Measurements from ENCODE around the gene PDCD5. TPM values are rescaled to one million over a fixed set of nuclear protein-coding genes. Genes with fewer than 3 reads are reported as not detected.

Gene PDCD5
- total and polyA plus RNA-seq, 2 experiments from 2014 or later: 77.8 to 436 TPM

DNA sequence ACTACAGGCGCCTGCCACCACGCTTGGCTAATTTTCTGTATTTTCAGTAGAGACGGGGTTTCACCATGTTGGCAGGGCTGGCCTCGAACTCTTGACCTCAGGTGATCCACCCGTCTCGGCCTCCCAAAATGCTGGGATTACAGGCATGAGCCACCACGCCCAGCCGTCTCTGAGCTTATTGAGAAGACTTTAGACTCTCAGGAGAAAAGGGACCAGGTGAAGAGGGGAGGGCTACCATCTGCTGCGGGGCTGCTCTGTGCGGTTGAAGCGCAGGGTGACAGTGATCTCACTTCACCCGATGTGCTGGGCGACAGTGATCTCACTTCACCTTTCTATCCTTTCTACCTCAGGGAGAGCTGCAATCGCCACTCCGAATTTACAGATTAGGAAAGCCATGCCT lies 25.3 kb downstream of the PDCD5 start (continued):
- no peak for TF ChIP-seq EZH2phosphoT487 (IDR thresholded peaks at IDR 0.05; ENCODE audit: unreplicated experiment)

DNA sequence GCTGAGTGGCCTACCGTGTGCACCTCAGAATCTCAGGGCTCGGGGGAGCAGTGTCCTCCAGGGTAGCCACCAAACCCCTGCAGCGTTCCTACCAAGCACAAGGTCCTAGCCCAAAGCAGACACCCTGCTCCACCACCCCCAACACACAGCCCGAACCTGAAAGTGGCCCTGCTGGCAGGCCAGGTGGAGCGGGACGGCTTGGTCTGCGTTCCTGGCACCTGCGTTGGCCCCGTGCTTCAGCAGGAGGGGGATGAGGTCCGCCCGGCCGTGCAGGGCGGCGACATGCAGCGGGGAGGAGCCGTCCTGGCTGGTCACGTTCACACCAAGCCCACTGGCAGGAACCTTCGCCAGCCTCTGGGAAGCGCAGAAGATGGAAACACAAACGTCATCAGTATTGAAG lies 26.5 kb downstream of the PDCD5 start:
- H3F3A ChIP-seq (replicated peaks; ENCODE audit: low read depth): no peaks in the 10 kb centered on the region

DNA sequence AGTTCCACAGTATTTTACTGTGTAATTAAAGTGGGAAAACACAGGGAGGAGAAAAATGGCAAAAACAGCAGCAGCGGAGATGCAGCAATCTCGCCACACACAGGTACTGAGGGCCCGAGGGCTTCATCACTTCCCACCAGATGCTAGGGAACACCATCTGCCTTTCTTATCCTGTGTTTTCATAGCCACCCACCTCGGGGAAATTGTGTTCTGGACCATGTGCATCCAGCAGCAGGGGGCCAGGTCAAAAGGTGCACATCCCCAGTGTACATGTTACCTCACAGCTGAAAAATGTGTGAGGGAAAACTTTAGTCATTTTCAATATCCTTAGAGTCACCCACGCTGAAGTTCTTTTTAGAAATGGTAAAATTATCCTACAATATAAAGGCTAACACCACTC lies 30.2 kb downstream of the PDCD5 start:
- no peaks in the 10 kb centered on the region; the same call in 1 of the 2 replicates for H4K20me1 ChIP-seq (replicated peaks; ENCODE audit: insufficient read depth)
- Mint-ChIP-seq H3K4me1 (no peaks in the 10 kb centered on the region), H3K27ac (no peak overlapping the region), H3K4me3 (no peak overlapping the region), H3K9me3 (peaks cover 3% of the 10 kb centered on the region; the same call in 1 of the 3 replicates), H3K27me3 (ENCODE audit: insufficient read depth, low read depth, poor library complexity) (peaks cover 3% of the 10 kb centered on the region), H3K36me3 (ENCODE audit: low read depth) (peaks cover 61% of the 10 kb centered on the region)
- DNase-seq (ENCODE audit: low spot score) (no peak), ATAC-seq (no peak)
- H2AFZ ChIP-seq: no peak overlapping the region
- H3K9me2 ChIP-seq (ENCODE audit: insufficient read depth): no peaks in the 10 kb centered on the region
- no peak overlapping the region for H3K27ac ChIP-seq (ENCODE audit: low read depth)
- no peak overlapping the region for H3K4me2 ChIP-seq
- H3K4me1 ChIP-seq (ENCODE audit: insufficient read depth): no peaks in the 10 kb centered on the region
- TF ChIP-seq CREB1 (CRISPR knock-in tag; IDR thresholded peaks at IDR 0.05; ENCODE audit: low read depth) (no peak), ZNF331 (CRISPR knock-in tag; IDR thresholded peaks at IDR 0.05; ENCODE audit: low read depth) (no peak), NANOG (IDR thresholded peaks at IDR 0.05; ENCODE audit: borderline replicate concordance) (no peak), EZH2phosphoT487 (IDR thresholded peaks at IDR 0.05; ENCODE audit: unreplicated experiment) (no peak), EZH2 (IDR thresholded peaks at IDR 0.05; ENCODE audit: low read depth, unreplicated experiment) (no peak)
- TF ChIP-seq, protein P1, sequence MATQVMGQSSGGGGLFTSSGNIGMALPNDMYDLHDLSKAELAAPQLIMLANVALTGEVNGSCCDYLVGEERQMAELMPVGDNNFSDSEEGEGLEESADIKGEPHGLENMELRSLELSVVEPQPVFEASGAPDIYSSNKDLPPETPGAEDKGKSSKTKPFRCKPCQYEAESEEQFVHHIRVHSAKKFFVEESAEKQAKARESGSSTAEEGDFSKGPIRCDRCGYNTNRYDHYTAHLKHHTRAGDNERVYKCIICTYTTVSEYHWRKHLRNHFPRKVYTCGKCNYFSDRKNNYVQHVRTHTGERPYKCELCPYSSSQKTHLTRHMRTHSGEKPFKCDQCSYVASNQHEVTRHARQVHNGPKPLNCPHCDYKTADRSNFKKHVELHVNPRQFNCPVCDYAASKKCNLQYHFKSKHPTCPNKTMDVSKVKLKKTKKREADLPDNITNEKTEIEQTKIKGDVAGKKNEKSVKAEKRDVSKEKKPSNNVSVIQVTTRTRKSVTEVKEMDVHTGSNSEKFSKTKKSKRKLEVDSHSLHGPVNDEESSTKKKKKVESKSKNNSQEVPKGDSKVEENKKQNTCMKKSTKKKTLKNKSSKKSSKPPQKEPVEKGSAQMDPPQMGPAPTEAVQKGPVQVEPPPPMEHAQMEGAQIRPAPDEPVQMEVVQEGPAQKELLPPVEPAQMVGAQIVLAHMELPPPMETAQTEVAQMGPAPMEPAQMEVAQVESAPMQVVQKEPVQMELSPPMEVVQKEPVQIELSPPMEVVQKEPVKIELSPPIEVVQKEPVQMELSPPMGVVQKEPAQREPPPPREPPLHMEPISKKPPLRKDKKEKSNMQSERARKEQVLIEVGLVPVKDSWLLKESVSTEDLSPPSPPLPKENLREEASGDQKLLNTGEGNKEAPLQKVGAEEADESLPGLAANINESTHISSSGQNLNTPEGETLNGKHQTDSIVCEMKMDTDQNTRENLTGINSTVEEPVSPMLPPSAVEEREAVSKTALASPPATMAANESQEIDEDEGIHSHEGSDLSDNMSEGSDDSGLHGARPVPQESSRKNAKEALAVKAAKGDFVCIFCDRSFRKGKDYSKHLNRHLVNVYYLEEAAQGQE (IDR thresholded peaks at IDR 0.05; ENCODE audit: unreplicated experiment): no peak
- TF ChIP-seq, protein P2, sequence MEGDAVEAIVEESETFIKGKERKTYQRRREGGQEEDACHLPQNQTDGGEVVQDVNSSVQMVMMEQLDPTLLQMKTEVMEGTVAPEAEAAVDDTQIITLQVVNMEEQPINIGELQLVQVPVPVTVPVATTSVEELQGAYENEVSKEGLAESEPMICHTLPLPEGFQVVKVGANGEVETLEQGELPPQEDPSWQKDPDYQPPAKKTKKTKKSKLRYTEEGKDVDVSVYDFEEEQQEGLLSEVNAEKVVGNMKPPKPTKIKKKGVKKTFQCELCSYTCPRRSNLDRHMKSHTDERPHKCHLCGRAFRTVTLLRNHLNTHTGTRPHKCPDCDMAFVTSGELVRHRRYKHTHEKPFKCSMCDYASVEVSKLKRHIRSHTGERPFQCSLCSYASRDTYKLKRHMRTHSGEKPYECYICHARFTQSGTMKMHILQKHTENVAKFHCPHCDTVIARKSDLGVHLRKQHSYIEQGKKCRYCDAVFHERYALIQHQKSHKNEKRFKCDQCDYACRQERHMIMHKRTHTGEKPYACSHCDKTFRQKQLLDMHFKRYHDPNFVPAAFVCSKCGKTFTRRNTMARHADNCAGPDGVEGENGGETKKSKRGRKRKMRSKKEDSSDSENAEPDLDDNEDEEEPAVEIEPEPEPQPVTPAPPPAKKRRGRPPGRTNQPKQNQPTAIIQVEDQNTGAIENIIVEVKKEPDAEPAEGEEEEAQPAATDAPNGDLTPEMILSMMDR (conservative IDR thresholded peaks at IDR 0.05; ENCODE audit: low read depth in 2 of 2): no peak
- TF ChIP-seq, protein P3, sequence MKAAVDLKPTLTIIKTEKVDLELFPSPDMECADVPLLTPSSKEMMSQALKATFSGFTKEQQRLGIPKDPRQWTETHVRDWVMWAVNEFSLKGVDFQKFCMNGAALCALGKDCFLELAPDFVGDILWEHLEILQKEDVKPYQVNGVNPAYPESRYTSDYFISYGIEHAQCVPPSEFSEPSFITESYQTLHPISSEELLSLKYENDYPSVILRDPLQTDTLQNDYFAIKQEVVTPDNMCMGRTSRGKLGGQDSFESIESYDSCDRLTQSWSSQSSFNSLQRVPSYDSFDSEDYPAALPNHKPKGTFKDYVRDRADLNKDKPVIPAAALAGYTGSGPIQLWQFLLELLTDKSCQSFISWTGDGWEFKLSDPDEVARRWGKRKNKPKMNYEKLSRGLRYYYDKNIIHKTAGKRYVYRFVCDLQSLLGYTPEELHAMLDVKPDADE (IDR thresholded peaks at IDR 0.05): no peak
- no peaks in the 10 kb centered on the region for H3F3A ChIP-seq (replicated peaks; ENCODE audit: low read depth)
- H3K36me3 ChIP-seq (ENCODE audit: insufficient read depth): peaks cover 6% of the 10 kb centered on the region
- H3K4me3 ChIP-seq: no peak overlapping the region
- H3K79me2 ChIP-seq (replicated peaks; ENCODE audit: insufficient read depth): no peaks in the 10 kb centered on the region
- no peaks in the 10 kb centered on the region for H3K27me3 ChIP-seq (ENCODE audit: insufficient read depth)

More for the DNA sequence above, 26.5 kb downstream of the PDCD5 start:
- Mint-ChIP-seq H3K27ac (no peak overlapping the region), H3K27me3 (ENCODE audit: insufficient read depth, low read depth, poor library complexity) (no peaks in the 10 kb centered on the region), H3K36me3 (ENCODE audit: low read depth) (peaks cover 49% of the 10 kb centered on the region), H3K9me3 (peaks cover 3% of the 10 kb centered on the region; the same call in 1 of the 3 replicates), H3K4me1 (no peaks in the 10 kb centered on the region), H3K4me3 (no peak overlapping the region)
- Histone ChIP-seq H3K79me2 (replicated peaks; ENCODE audit: insufficient read depth) (no peaks in the 10 kb centered on the region), H2AFZ (no peak overlapping the region), H3K27me3 (ENCODE audit: insufficient read depth) (no peaks in the 10 kb centered on the region), H3K9me2 (ENCODE audit: insufficient read depth) (no peaks in the 10 kb centered on the region), H3K36me3 (ENCODE audit: insufficient read depth) (peaks cover 15% of the 10 kb centered on the region; the same call in 1 of the 2 replicates), H4K20me1 (replicated peaks; ENCODE audit: insufficient read depth) (no peaks in the 10 kb centered on the region; the same call in 1 of the 2 replicates), H3K4me1 (ENCODE audit: insufficient read depth) (no peaks in the 10 kb centered on the region), H3K4me3 (no peak overlapping the region), H3K27ac (ENCODE audit: low read depth) (no peak overlapping the region), H3K4me2 (no peak overlapping the region)
- TF ChIP-seq CREB1 (CRISPR knock-in tag; IDR thresholded peaks at IDR 0.05; ENCODE audit: low read depth) (no peak), POLR2AphosphoS5 (IDR thresholded peaks at IDR 0.05; ENCODE audit: low read depth) (no peak)
- TF ChIP-seq, protein P2 (conservative IDR thresholded peaks at IDR 0.05; ENCODE audit: low read depth in 2 of 2): no peak
- DNase-seq (ENCODE audit: low spot score): no peak
- no peak for ATAC-seq

All from GM23338 (cell line).